Peyer's patch (tissue), 4 donors: ENCODE data around the gene INPP1.

Source experiments
- CTCF ChIP-seq, 6 experiments: fragments of 450-650 bp in 4 of 6; fragments of 200-600 bp in 2 of 6; sonication (generic) in 1 of 6; IDR thresholded peaks; one replicate each; pipeline ENCODE4 v1.5.1; 2017 to 2019; ENCODE audit warnings: antibody characterized with exemption in 6 of 6, mild to moderate bottlenecking in 3 of 6, moderate library complexity in 1 of 6
- POLR2A ChIP-seq, 2 donors: fragments of 450-650 bp; IDR thresholded peaks; one replicate each; pipeline ENCODE4 v1.5.1; 2017; ENCODE audit warnings: antibody characterized with exemption in 2 of 2, mild to moderate bottlenecking in 2 of 2, moderate library complexity in 2 of 2

GRCh38 chr2:190369635-190370034 is 26.2 kb downstream of the INPP1 start:
- TF ChIP-seq CTCF (IDR thresholded peaks at IDR 0.05) (no peak), POLR2A (IDR thresholded peaks at IDR 0.05) (no peak)
